IMR-90 (cell line): ENCODE measurements around the gene GAPVD1. TPM values are rescaled to one million over a fixed set of nuclear protein-coding genes. Genes with fewer than 3 reads are reported as not detected.

Source experiments
- ATAC-seq: fragments of 200-7000 bp; cut with Tn5 transposase; 2 replicates; pipeline ENCODE4 v1.9.1; 2020; ENCODE audit warnings: low read depth, mild to moderate bottlenecking, moderate library complexity
- BruUV-seq: library from RNA; stranded (reverse); fragments of 400-500 nt; replicated peaks from 2 replicates; lab custom pipeline; 2021; lab: Mats Ljungman, UMichigan
- CTCF ChIA-PET: fragments of 300-600 bp; formaldehyde crosslinking; extraction: SDS; loops from one replicate; lab custom pipeline; 2021; ENCODE audit warnings: antibody characterized with exemption; lab: Yijun Ruan, JAX
- POLR2A ChIA-PET: fragments of 300-600 bp; sonication (Branson Sonifier 250); formaldehyde crosslinking; loops from one replicate; lab custom pipeline; 2022; ENCODE audit warnings: antibody characterized with exemption; ENCODE audit not compliant: unreplicated experiment; lab: Charles Lee
- DNase-seq: peaks from one replicate; pipeline ENCODE4 v3.0.0; 2013
- H2AFZ ChIP-seq: replicated peaks from 2 replicates; pipeline ENCODE3; 2013; ENCODE audit warnings: low read length, mild to moderate bottlenecking; ENCODE audit not compliant: poor library complexity
- H2AK5ac ChIP-seq: 2 replicates; pipeline ENCODE4 v1.6.1; 2013; ENCODE audit warnings: low read depth, low read length, inconsistent platforms
- H2AK9ac ChIP-seq: replicated peaks from 2 replicates; pipeline ENCODE3; 2013; ENCODE audit warnings: mild to moderate bottlenecking, low read depth, low read length, moderate library complexity; ENCODE audit not compliant: poor library complexity
- H2BK120ac ChIP-seq: 2 replicates; pipeline ENCODE4 v1.6.1; 2013; ENCODE audit warnings: low read depth, low read length, inconsistent platforms
- H2BK15ac ChIP-seq: 3 replicates; pipeline ENCODE4 v1.6.1; 2013; ENCODE audit warnings: low read depth, low read length, inconsistent platforms
- H2BK20ac ChIP-seq: 2 replicates; pipeline ENCODE4 v1.6.1; 2013; ENCODE audit warnings: low read depth, mild to moderate bottlenecking, inconsistent platforms, low read length, moderate library complexity
- H2BK5ac ChIP-seq: 2 replicates; pipeline ENCODE4 v1.6.1; 2013; ENCODE audit warnings: mild to moderate bottlenecking, low read depth, low read length, inconsistent platforms; ENCODE audit not compliant: poor library complexity, severe bottlenecking
- H3K14ac ChIP-seq: replicated peaks from 2 replicates; pipeline ENCODE4 v1.6.1; 2013; ENCODE audit warnings: low read depth, low read length, inconsistent platforms
- H3K18ac ChIP-seq: 2 replicates; pipeline ENCODE4 v1.6.1; 2013; ENCODE audit warnings: low read depth, low read length, control low read depth
- H3K23ac ChIP-seq: 2 replicates; pipeline ENCODE4 v1.6.1; 2013; ENCODE audit warnings: low read depth, low read length, inconsistent platforms
- H3K27ac ChIP-seq: 2 replicates; pipeline ENCODE4 v1.5.1; 2013; ENCODE audit warnings: mild to moderate bottlenecking, control low read depth, low read length; ENCODE audit not compliant: insufficient read depth
- H3K27me3 ChIP-seq: 2 replicates; pipeline ENCODE4 v1.6.1; 2013; ENCODE audit warnings: low read length; ENCODE audit not compliant: control insufficient read depth, insufficient read depth
- H3K36me3 ChIP-seq: 2 replicates; pipeline ENCODE4 v1.6.1; 2013; ENCODE audit warnings: low read length, mixed read lengths; ENCODE audit not compliant: control insufficient read depth, insufficient read depth
- H3K4ac ChIP-seq: 2 replicates; pipeline ENCODE4 v1.6.1; 2013; ENCODE audit warnings: low read depth, low read length, inconsistent platforms
- H3K4me1 ChIP-seq: 2 replicates; pipeline ENCODE4 v1.6.1; 2013; ENCODE audit warnings: low read length, mixed read lengths; ENCODE audit not compliant: control insufficient read depth, insufficient read depth
- H3K4me2 ChIP-seq: 2 replicates; pipeline ENCODE4 v1.6.1; 2013; ENCODE audit warnings: low read depth, mild to moderate bottlenecking, control low read depth, low read length, moderate library complexity
- H3K4me3 ChIP-seq: 2 replicates; pipeline ENCODE4 v1.5.1; 2013; ENCODE audit warnings: low read depth, mild to moderate bottlenecking, control low read depth, low read length, moderate library complexity; ENCODE audit not compliant: insufficient read depth
- H3K56ac ChIP-seq: 2 replicates; pipeline ENCODE4 v1.6.1; 2013; ENCODE audit warnings: low read length, inconsistent platforms; ENCODE audit not compliant: insufficient read depth; ENCODE audit errors: extremely low read depth
- H3K79me1 ChIP-seq, 2 experiments: 2 replicates each; pipeline ENCODE4 v1.6.1; 2013; ENCODE audit warnings: low read length in 2 of 2, inconsistent platforms in 1 of 2, low read depth in 1 of 2
- H3K9ac ChIP-seq: 2 replicates; pipeline ENCODE4 v1.6.1; 2013; ENCODE audit warnings: low read depth, low read length, control low read depth
- H3K9me1 ChIP-seq: 2 replicates; pipeline ENCODE4 v1.6.1; 2013; ENCODE audit warnings: low read length, inconsistent platforms; ENCODE audit not compliant: insufficient read depth
- H3K9me3 ChIP-seq: 2 replicates; pipeline ENCODE4 v1.6.1; 2013; ENCODE audit warnings: low read length; ENCODE audit not compliant: control insufficient read depth, insufficient read depth
- H4K20me1 ChIP-seq: 2 replicates; pipeline ENCODE4 v1.6.1; 2013; ENCODE audit warnings: low read length, inconsistent platforms; ENCODE audit not compliant: insufficient read depth
- H4K5ac ChIP-seq: 2 replicates; pipeline ENCODE4 v1.6.1; 2013; ENCODE audit warnings: mild to moderate bottlenecking, low read depth, low read length, control low read depth
- H4K8ac ChIP-seq, 2 experiments: 2 replicates each; pipeline ENCODE4 v1.6.1; 2013; ENCODE audit warnings: low read depth in 2 of 2, low read length in 2 of 2, control low read depth in 1 of 2, inconsistent platforms in 1 of 2
- H4K91ac ChIP-seq: 2 replicates; pipeline ENCODE4 v1.6.1; 2013; ENCODE audit warnings: low read depth, low read length, inconsistent platforms; ENCODE audit not compliant: insufficient read depth
- BHLHE40 ChIP-seq: fragments of 150-350 bp; IDR thresholded peaks from 2 replicates; pipeline ENCODE4 v1.6.1; 2016; ENCODE audit warnings: mild to moderate bottlenecking, low read depth, low read length
- CEBPB ChIP-seq: IDR thresholded peaks from 2 replicates; pipeline ENCODE4 v1.6.1; 2012; ENCODE audit warnings: low read depth, low read length, improper control_type of control experiment
- CHD1 ChIP-seq: IDR thresholded peaks from 2 replicates; pipeline ENCODE4 v1.6.1; 2012; ENCODE audit warnings: low read depth, low read length, improper control_type of control experiment
- CTCF ChIP-seq: conservative IDR thresholded peaks from 2 replicates; pipeline ENCODE4 v1.5.1; 2012; ENCODE audit warnings: mild to moderate bottlenecking, low read depth, low read length, improper control_type of control experiment
- FOS ChIP-seq: fragments of 150-350 bp; IDR thresholded peaks from 2 replicates; pipeline ENCODE4 v1.6.1; 2016; ENCODE audit warnings: low read depth, low read length
- MAFK ChIP-seq: IDR thresholded peaks from 2 replicates; pipeline ENCODE4 v1.6.1; 2012; ENCODE audit warnings: low read depth, low read length, improper control_type of control experiment
- MAZ ChIP-seq: IDR thresholded peaks from 2 replicates; pipeline ENCODE4 v1.6.1; 2012; ENCODE audit warnings: low read depth, mild to moderate bottlenecking, low read length, improper control_type of control experiment, moderate library complexity, borderline replicate concordance
- MXI1 ChIP-seq: IDR thresholded peaks from 2 replicates; pipeline ENCODE4 v1.6.1; 2012; ENCODE audit warnings: low read depth, mild to moderate bottlenecking, low read length, moderate library complexity, borderline replicate concordance
- POLR2A ChIP-seq: IDR thresholded peaks from 2 replicates; pipeline ENCODE4 v1.6.1; 2012; ENCODE audit warnings: mild to moderate bottlenecking, low read depth, low read length
- RFX5 ChIP-seq: IDR thresholded peaks from 2 replicates; pipeline ENCODE4 v1.8.0; 2012; ENCODE audit warnings: low read depth, mild to moderate bottlenecking, low read length, moderate library complexity
- SMC3 ChIP-seq: fragments of 150-350 bp; IDR thresholded peaks from 2 replicates; pipeline ENCODE4 v1.6.1; 2016; ENCODE audit warnings: low read depth, mild to moderate bottlenecking, antibody characterized with exemption, low read length, moderate library complexity
- WGBS, 2 experiments: methylation state at CpG; one replicate each; pipeline versions ENCODE4 v1.1.5 to v1.1.7; 2013; ENCODE audit warnings: missing lambda C conversion rate in 2 of 2; ENCODE audit not compliant: insufficient read length in 1 of 2; ENCODE audit errors: extremely low coverage in 2 of 2; 5-methylcytosine and 5-hydroxymethylcytosine counted together
- dilution Hi-C: fragments of 300-500 bp; cut with HindIII; formaldehyde crosslinking; loops from one replicate; pipeline ENCODE4 v1.14.3; 2018; ENCODE audit warnings: low sequenced_read_pairs; ENCODE audit not compliant: unreplicated experiment
- in situ Hi-C: fragments of 300-500 bp; cut with MboI; formaldehyde crosslinking; loops from 3 replicates; pipeline ENCODE4 v1.14.3; 2019; ENCODE audit warnings: low sequenced_read_pairs, inconsistent platforms, mixed read lengths
- intact Hi-C: fragments of 100-400 bp; cut with micrococcal nuclease; formaldehyde crosslinking; loops from 2 replicates; pipeline ENCODE4 v1.10.0; 2022
- polyA plus RNA-seq, 3 experiments: library from polyadenylated mRNA; depleted of rRNA; stranded (reverse); fragments of >200 nt; gene quantifications; 2 replicates each; pipeline ENCODE4 v1.2.3, GENCODE V29; 2012; ENCODE audit warnings: low replicate concordance in 1 of 3
- total RNA-seq: library from RNA; depleted of rRNA; stranded (reverse); fragments of >200 nt; gene quantifications from 2 replicates; pipeline ENCODE4 v1.2.3, GENCODE V29; 2012
- TF ChIP-seq, protein P1 (sequence below): fragments of 150-350 bp; IDR thresholded peaks from 2 replicates; pipeline ENCODE4 v1.6.1; 2016; ENCODE audit warnings: low read depth, mild to moderate bottlenecking, low read length, moderate library complexity, borderline replicate concordance

GAPVD1 gene
- total and polyA plus RNA-seq, 2 of the 4 experiments (the other 2 are of a cell fraction) = 13.8 to 50.9 TPM

DNA sequence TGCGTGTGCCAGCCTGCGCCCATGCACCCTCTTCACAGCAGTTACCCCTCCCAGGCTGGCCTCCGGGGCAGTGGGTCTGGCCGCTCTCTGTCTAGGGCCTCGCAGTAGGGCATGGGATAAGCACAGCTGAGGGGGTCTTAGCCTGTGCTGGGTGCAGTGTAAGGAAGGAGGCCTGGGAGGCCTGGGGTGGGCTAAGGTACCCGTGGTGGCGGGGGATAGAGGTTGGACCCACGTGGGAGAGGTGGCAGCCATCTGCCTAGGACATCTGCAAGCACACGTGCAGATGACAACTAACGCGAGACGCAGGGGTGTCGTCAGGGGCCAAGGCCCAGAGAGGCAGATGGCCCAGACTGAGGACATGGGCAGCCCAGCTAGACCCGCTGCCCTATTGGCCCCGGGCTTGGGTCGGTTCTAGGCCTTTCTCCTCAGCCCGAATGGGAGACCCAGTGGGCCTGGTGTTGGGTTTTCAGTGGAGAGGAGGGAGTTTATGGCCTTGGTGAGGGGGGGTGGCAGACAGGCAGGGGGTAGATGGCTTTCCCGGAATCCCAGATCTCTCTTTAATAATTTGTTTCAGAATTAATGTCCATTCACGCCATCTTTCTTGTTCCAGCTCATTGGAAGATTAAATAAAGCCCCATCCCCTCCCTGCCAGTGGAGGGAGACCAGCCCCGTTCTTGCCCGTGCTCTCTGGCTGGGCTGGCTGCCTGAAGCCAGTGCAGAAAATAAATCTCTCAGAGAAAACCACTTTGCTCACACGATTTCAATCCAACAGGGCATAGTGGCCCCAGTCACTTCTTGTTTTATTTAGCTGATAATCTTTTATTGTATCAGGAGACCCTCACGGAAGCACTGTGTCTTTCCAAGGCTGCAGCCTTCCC is 154.2 kb downstream of the GAPVD1 start (continued):
- TF ChIP-seq, protein P1, sequence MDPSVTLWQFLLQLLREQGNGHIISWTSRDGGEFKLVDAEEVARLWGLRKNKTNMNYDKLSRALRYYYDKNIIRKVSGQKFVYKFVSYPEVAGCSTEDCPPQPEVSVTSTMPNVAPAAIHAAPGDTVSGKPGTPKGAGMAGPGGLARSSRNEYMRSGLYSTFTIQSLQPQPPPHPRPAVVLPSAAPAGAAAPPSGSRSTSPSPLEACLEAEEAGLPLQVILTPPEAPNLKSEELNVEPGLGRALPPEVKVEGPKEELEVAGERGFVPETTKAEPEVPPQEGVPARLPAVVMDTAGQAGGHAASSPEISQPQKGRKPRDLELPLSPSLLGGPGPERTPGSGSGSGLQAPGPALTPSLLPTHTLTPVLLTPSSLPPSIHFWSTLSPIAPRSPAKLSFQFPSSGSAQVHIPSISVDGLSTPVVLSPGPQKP = no peak

DNA sequence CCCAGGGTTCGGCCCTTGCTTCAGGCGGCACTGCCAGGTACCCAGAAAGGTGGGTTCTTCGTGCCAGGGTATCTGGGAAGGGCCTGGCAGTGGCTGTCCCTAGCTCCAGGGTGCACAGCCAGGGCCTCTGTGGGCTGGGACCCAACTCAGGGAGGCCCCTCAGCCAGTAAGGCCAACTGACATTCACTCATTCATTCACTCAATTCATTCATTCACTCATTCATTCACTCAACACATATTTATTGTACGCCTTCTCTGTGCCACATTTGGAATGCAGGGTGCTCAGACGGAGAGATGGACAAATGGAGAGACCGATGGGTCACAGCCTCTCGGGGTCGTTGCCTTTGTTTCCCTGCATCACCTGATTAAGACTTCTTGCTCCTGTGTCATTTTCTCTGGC is 154.9 kb downstream of the GAPVD1 start:
- Histone ChIP-seq H3K23ac (no peak overlapping the region), H3K14ac (no peak overlapping the region), H4K8ac (no peak overlapping the region), H3K9me3 (no peaks in the 10 kb centered on the region), H3K36me3 (no peaks in the 10 kb centered on the region), H2BK15ac (no peak overlapping the region), H4K91ac (no peak overlapping the region), H2BK5ac (no peak overlapping the region), H2AK5ac (no peak overlapping the region), H3K56ac (no peak overlapping the region), H3K79me1 (no peaks in the 10 kb centered on the region), H3K4ac (no peak overlapping the region), H4K20me1 (no peaks in the 10 kb centered on the region), H3K4me3 (no peak overlapping the region), H3K18ac (no peak overlapping the region), H2BK120ac (no peak overlapping the region), H2AFZ (peak overlapping the region; percentile 59), H4K5ac (no peak overlapping the region), H3K27me3 (no peaks in the 10 kb centered on the region), H3K9me1 (0 out of 2 replicates have a peak, but pooled peaks cover 3% of the 10 kb centered on the region), H3K4me2 (no peak overlapping the region), H3K9ac (no peak overlapping the region), H2AK9ac (no peak overlapping the region), H2BK20ac (no peak overlapping the region), H3K4me1 (no peaks in the 10 kb centered on the region), H3K27ac (no peak overlapping the region)
- intact Hi-C loops (no loop called here), dilution Hi-C loops (no loop called here), in situ Hi-C loops (loop anchor here (25.0 kb wide), 1 partner anchor 1071 kb away; no protein-coding TSS in a partner anchor)
- no TSS peak for BruUV-seq
- ChIA-PET CTCF (no interaction called here), POLR2A (no interaction called here)
- ATAC-seq = no peak
- WGBS, 2 experiments = 100% methylated on average over 4 of the region's 8 CpGs; no CpG with 5 or more reads in 1 of the 2 experiments
- DNase-seq = no peak
- TF ChIP-seq CTCF (no peak), POLR2A (no peak), MAZ (no peak), CEBPB (no peak), MAFK (no peak), CHD1 (no peak), RFX5 (no peak), FOS (no peak), SMC3 (no peak), BHLHE40 (no peak), MXI1 (no peak)
- TF ChIP-seq, protein P1 = no peak
